HepG2 (cell line): ENCODE data around the gene SLC25A10. TPM values are rescaled to one million over a fixed set of nuclear protein-coding genes. Genes with fewer than 3 reads are reported as not detected.

Source experiments
- ATF4 ChIP-seq, 2 experiments: fragments of 450-650 bp in 1 of 2; sonication (generic) in 1 of 2; formaldehyde crosslinking; IDR thresholded peaks; 2 replicates each; pipeline versions ENCODE4 v1.5.0 to v1.8.0; 2020 to 2022; ENCODE audit warnings: mild to moderate bottlenecking in 1 of 2, missing genetic modification reagents in 1 of 2
- GTF3A ChIP-seq: sonication (generic); formaldehyde crosslinking; conservative IDR thresholded peaks from 2 replicates; pipeline ENCODE4 v1.4.0; 2020; ENCODE audit warnings: mild to moderate bottlenecking, missing genetic modification reagents
- HOXA5 ChIP-seq: sonication (generic); formaldehyde crosslinking; IDR thresholded peaks from 2 replicates; pipeline ENCODE4 v1.4.0; 2020; ENCODE audit warnings: missing genetic modification reagents
- NFE2L2 ChIP-seq: fragments of 150-350 bp; IDR thresholded peaks from 2 replicates; pipeline ENCODE4 v1.6.1; 2014; ENCODE audit warnings: low read length
- PAX8 ChIP-seq: sonication (generic); formaldehyde crosslinking; IDR thresholded peaks from 2 replicates; pipeline ENCODE4 v1.8.0; 2022; ENCODE audit warnings: mild to moderate bottlenecking, missing genetic modification reagents, borderline replicate concordance
- PREB ChIP-seq: sonication (generic); formaldehyde crosslinking; IDR thresholded peaks from 2 replicates; pipeline ENCODE4 v1.4.0; 2020; ENCODE audit warnings: missing genetic modification reagents
- REXO4 ChIP-seq: sonication (generic); formaldehyde crosslinking; IDR thresholded peaks from 2 replicates; pipeline ENCODE4 v1.8.0; 2022; ENCODE audit warnings: missing genetic modification reagents, mild to moderate bottlenecking, borderline replicate concordance
- ZGPAT ChIP-seq: IDR thresholded peaks from 2 replicates; pipeline ENCODE4 v1.6.1; 2016; ENCODE audit warnings: mild to moderate bottlenecking
- ZMYM4 ChIP-seq: sonication (generic); formaldehyde crosslinking; IDR thresholded peaks from 2 replicates; pipeline ENCODE4 v1.8.1; 2023; ENCODE audit warnings: mild to moderate bottlenecking, missing genetic modification reagents
- ZNF501 ChIP-seq: sonication (generic); formaldehyde crosslinking; IDR thresholded peaks from 2 replicates; pipeline ENCODE4 v1.5.1; 2020; ENCODE audit warnings: mild to moderate bottlenecking, moderate library complexity, missing genetic modification reagents
- ZNF598 ChIP-seq: sonication (generic); formaldehyde crosslinking; IDR thresholded peaks from 2 replicates; pipeline ENCODE4 v1.5.1; 2020; ENCODE audit warnings: mild to moderate bottlenecking, missing genetic modification reagents, borderline replicate concordance
- ZNF761 ChIP-seq: sonication (generic); formaldehyde crosslinking; conservative IDR thresholded peaks from 2 replicates; pipeline ENCODE4 v1.4.0; 2020; ENCODE audit warnings: mild to moderate bottlenecking, missing genetic modification reagents
- ZNF83 ChIP-seq: sonication (generic); formaldehyde crosslinking; IDR thresholded peaks from 2 replicates; pipeline ENCODE4 v1.4.0; 2020; ENCODE audit warnings: missing genetic modification reagents, mild to moderate bottlenecking, borderline replicate concordance
- ZSCAN5A ChIP-seq: sonication (generic); formaldehyde crosslinking; IDR thresholded peaks from 2 replicates; pipeline ENCODE4 v1.8.0; 2022; ENCODE audit warnings: mild to moderate bottlenecking, missing genetic modification reagents, borderline replicate concordance
- polyA plus RNA-seq, 8 experiments: library from polyadenylated mRNA; depleted of rRNA in 3 of 8; stranded (reverse) in 7 of 8; unstranded in 1 of 8; fragments of >200 nt; fragmentation: Illumina TruSeq in 4 of 8; extraction: Trizol in 4 of 8; gene quantifications; 2 replicates each; pipeline versions ENCODE4 v1.2.1 to v1.2.3, GENCODE V29; 2011 to 2016; ENCODE audit warnings: low read depth in 4 of 8, missing spikeins in 1 of 8, mixed read lengths in 1 of 8; ENCODE audit not compliant: insufficient read depth in 1 of 8
- total RNA-seq, 5 experiments: library from RNA; depleted of rRNA; stranded (reverse); fragments of >200 nt; fragmentation: Illumina TruSeq; extraction: Trizol; gene quantifications; 2 replicates each; pipeline ENCODE4 v1.2.3, GENCODE V29; 2016; ENCODE audit warnings: low read depth in 1 of 5
- TF ChIP-seq, protein P1 (sequence below): sonication (generic); formaldehyde crosslinking; IDR thresholded peaks from 2 replicates; pipeline ENCODE4 v1.4.0; 2020; ENCODE audit warnings: missing genetic modification reagents

The SLC25A10 gene
- total and polyA plus RNA-seq, 2 of the 13 experiments (the other 11 are each of a cell fraction or from before 2014, with no cell fraction given), result 46.5 to 140 TPM

DNA sequence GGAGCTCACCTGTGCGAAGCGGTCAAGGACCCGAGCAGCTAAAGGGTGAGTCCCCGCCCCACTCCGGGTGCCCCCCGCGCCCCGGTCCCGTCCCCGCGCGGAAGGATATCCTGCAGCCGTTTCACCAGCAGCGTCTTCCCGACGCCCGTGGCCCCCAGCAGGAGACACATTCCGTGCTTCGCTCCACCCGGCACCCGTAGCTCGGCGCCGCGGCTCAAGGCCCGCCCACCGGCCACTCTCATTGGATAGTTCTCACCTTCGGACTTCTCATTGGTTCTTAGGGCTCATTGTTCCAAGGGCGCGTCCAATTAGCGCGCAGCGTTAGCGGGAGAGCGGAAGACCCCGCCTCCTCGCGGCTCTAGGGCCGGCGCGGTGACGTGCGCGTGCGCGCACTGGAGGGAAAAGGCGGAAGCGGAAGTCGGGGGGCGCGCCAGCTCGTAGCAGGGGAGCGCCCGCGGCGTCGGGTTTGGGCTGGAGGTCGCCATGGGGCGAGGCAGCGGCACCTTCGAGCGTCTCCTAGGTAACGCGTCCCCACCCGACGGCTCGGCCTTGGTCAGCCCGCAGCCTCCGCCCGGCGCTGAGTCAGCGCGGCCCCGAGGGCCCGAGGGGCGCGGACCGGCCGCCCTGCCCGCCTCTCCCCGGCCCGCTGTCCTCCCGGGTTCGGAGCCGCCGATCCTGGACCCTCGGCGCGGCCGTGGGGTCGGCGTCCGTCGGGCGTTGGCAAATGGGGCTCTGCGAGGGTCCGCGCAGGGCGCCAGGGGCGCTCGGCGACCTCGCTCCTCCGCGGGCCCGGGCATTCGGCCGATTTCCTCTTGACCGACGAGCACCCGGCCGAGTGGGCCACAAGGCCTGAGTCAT lies 28.3 kb upstream of the SLC25A10 start, which contains the start of the genes ARL16 and HGS (continued):
- peak; percentile 73; the same call in 1 of the 2 replicates for TF ChIP-seq HOXA5 (CRISPR knock-in tag)
- TF ChIP-seq ZSCAN5A (CRISPR knock-in tag), result 0 out of 2 replicates have a peak, but pooled peaks have one; percentile 22
- TF ChIP-seq NFE2L2, result 0 out of 2 replicates have a peak, but pooled peaks have one; percentile 8
- TF ChIP-seq ZNF761 (CRISPR knock-in tag), result peak; percentile 70
- TF ChIP-seq, protein P1, sequence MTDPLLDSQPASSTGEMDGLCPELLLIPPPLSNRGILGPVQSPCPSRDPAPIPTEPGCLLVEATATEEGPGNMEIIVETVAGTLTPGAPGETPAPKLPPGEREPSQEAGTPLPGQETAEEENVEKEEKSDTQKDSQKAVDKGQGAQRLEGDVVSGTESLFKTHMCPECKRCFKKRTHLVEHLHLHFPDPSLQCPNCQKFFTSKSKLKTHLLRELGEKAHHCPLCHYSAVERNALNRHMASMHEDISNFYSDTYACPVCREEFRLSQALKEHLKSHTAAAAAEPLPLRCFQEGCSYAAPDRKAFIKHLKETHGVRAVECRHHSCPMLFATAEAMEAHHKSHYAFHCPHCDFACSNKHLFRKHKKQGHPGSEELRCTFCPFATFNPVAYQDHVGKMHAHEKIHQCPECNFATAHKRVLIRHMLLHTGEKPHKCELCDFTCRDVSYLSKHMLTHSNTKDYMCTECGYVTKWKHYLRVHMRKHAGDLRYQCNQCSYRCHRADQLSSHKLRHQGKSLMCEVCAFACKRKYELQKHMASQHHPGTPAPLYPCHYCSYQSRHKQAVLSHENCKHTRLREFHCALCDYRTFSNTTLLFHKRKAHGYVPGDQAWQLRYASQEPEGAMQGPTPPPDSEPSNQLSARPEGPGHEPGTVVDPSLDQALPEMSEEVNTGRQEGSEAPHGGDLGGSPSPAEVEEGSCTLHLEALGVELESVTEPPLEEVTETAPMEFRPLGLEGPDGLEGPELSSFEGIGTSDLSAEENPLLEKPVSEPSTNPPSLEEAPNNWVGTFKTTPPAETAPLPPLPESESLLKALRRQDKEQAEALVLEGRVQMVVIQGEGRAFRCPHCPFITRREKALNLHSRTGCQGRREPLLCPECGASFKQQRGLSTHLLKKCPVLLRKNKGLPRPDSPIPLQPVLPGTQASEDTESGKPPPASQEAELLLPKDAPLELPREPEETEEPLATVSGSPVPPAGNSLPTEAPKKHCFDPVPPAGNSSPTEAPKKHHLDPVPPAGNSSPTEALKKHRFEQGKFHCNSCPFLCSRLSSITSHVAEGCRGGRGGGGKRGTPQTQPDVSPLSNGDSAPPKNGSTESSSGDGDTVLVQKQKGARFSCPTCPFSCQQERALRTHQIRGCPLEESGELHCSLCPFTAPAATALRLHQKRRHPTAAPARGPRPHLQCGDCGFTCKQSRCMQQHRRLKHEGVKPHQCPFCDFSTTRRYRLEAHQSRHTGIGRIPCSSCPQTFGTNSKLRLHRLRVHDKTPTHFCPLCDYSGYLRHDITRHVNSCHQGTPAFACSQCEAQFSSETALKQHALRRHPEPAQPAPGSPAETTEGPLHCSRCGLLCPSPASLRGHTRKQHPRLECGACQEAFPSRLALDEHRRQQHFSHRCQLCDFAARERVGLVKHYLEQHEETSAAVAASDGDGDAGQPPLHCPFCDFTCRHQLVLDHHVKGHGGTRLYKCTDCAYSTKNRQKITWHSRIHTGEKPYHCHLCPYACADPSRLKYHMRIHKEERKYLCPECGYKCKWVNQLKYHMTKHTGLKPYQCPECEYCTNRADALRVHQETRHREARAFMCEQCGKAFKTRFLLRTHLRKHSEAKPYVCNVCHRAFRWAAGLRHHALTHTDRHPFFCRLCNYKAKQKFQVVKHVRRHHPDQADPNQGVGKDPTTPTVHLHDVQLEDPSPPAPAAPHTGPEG, result peak; percentile 90
- TF ChIP-seq ZNF83, result no peak
- TF ChIP-seq ATF4 (CRISPR knock-in tag; IDR thresholded peaks at IDR 0.05), result peak in 1 of 2 experiments; percentile 33; a peak in 1 of 4 replicates
- TF ChIP-seq GTF3A (CRISPR knock-in tag), result peak; percentile 78; the same call in 1 of the 2 replicates
- no peak for TF ChIP-seq REXO4 (CRISPR knock-in tag)
- TF ChIP-seq ZGPAT, result peak; percentile 93
- peak; percentile 83 for TF ChIP-seq ZMYM4 (CRISPR knock-in tag)
- TF ChIP-seq PREB (CRISPR knock-in tag), result 0 out of 2 replicates have a peak, but pooled peaks have one; percentile 70
- 0 out of 2 replicates have a peak, but pooled peaks have one; percentile 19 for TF ChIP-seq ZNF598 (CRISPR knock-in tag)
- TF ChIP-seq PAX8 (CRISPR knock-in tag), result no peak
- peak; percentile 84 for TF ChIP-seq ZNF501
